HG03196 (cell line): ENCODE data around the gene AQP6.

Source experiments
- ATAC-seq: cut with Tn5 transposase; IDR thresholded peaks from one replicate; pipeline ENCODE4 v1.9.1; 2021; ENCODE audit not compliant: unreplicated experiment

The AQP6 gene

GRCh38 chr12:49972641-49973360, at the start of gene AQP6:
AQP6 (plus strand) TSS chr12:49972947; CDS start chr12:49973174, 227 bp downstream.
- no peak for ATAC-seq

GRCh38 chr12:49923035-49923644, 49.6 kb upstream of the AQP6 start:
- ATAC-seq, result no peak

GRCh38 chr12:49923880-49924556, 48.7 kb upstream of the AQP6 start:
- ATAC-seq, result no peak

- ATAC-seq, result no peak
Observed at GRCh38 chr12:49924628-49925246, 48.0 kb upstream of the AQP6 start.

- ATAC-seq, result no peak
Observed at GRCh38 chr12:49925433-49926204, 47.1 kb upstream of the AQP6 start.

- ATAC-seq, result no peak
Observed at GRCh38 chr12:49928471-49928870, 44.3 kb upstream of the AQP6 start.

GRCh38 chr12:49929581-49929980, 43.2 kb upstream of the AQP6 start:
- ATAC-seq, result no peak

GRCh38 chr12:49930515-49931288, 42.0 kb upstream of the AQP6 start:
- no peak for ATAC-seq

- ATAC-seq, result no peak
Observed at GRCh38 chr12:49932023-49932422, 40.7 kb upstream of the AQP6 start.

GRCh38 chr12:49932533-49933130, 40.1 kb upstream of the AQP6 start:
- no peak for ATAC-seq

- no peak for ATAC-seq
Observed at GRCh38 chr12:49933796-49934195, 39.0 kb upstream of the AQP6 start.

- no peak for ATAC-seq
Observed at GRCh38 chr12:49934505-49934904, 38.2 kb upstream of the AQP6 start.

GRCh38 chr12:49936925-49937324, 35.8 kb upstream of the AQP6 start:
- ATAC-seq, result no peak

- no peak for ATAC-seq
Observed at GRCh38 chr12:49937639-49938300, 35.0 kb upstream of the AQP6 start.

GRCh38 chr12:49939307-49939706, 33.4 kb upstream of the AQP6 start:
- ATAC-seq, result no peak

- no peak for ATAC-seq
Observed at GRCh38 chr12:49939707-49940106, 33.0 kb upstream of the AQP6 start.

GRCh38 chr12:49941556-49942511, 30.9 kb upstream of the AQP6 start:
- no peak for ATAC-seq

- no peak for ATAC-seq
Observed at GRCh38 chr12:49942512-49942893, 30.2 kb upstream of the AQP6 start.
